GM12878 (cell line): Measurements from ENCODE around the gene LIMS1. TPM values are rescaled to one million over a fixed set of nuclear protein-coding genes. Genes with fewer than 3 reads are reported as not detected.

ENCODE experiments used
- ATAC-seq: fragments of 200-7000 bp; cut with Tn5 transposase; 3 replicates; pipeline ENCODE4 v1.9.1; 2020; ENCODE audit warnings: mild to moderate bottlenecking, moderate library complexity
- BruUV-seq: library from RNA; stranded (reverse); fragments of 400-500 nt; replicated peaks from 2 replicates; lab custom pipeline; 2021; lab: Mats Ljungman, UMichigan
- CTCF ChIA-PET: fragments of 300-600 bp; sonication (Branson Sonifier 250); formaldehyde crosslinking; extraction: SDS; loops from one replicate; lab custom pipeline; 2021; ENCODE audit warnings: inconsistent platforms; lab: Yijun Ruan, JAX
- POLR2A ChIA-PET: fragments of 350-600 bp; formaldehyde crosslinking; extraction: SDS; loops from one replicate; lab custom pipeline; 2021; ENCODE audit warnings: inconsistent platforms; lab: Charles Lee
- RAD21 ChIA-PET: fragments of 300-600 bp; sonication (Branson Sonifier 250); formaldehyde crosslinking; loops from one replicate; lab custom pipeline; 2023; ENCODE audit warnings: antibody characterized with exemption; ENCODE audit not compliant: unreplicated experiment; lab: Charles Lee
- SMC1A ChIA-PET: fragments of 300-600 bp; sonication (Branson Sonifier 250); formaldehyde crosslinking; loops from one replicate; lab custom pipeline; 2023; ENCODE audit not compliant: unreplicated experiment, uncharacterized antibody; lab: Charles Lee
- DNase-seq: peaks from one replicate; pipeline ENCODE4 v3.0.0-alpha.2; 2011; ENCODE audit warnings: low read depth, low spot score
- FAIRE-seq: peaks from 3 replicates; lab custom pipeline; 2011; peaks lifted over from hg19 to GRCh38; lab: Jason Lieb, UNC
- H2AFZ ChIP-seq: 2 replicates; pipeline ENCODE4 v1.6.0; 2011; ENCODE audit warnings: low read depth, low read length, control low read depth; ENCODE audit not compliant: control insufficient read depth
- H3K27ac ChIP-seq: 2 replicates; pipeline ENCODE4 v1.5.1; 2011; ENCODE audit warnings: control low read depth; ENCODE audit not compliant: control insufficient read depth, insufficient read depth
- H3K27me3 ChIP-seq, 2 experiments: replicated peaks in 1 of 2; 2 replicates each; pipeline versions ENCODE4 v1.6.0 to v1.6.1; 2011; ENCODE audit warnings: low read length in 1 of 2; ENCODE audit not compliant: control insufficient read depth in 2 of 2, insufficient read depth in 2 of 2
- H3K36me3 ChIP-seq, 2 experiments: 2 replicates each; pipeline ENCODE4 v1.5.1; 2011; ENCODE audit warnings: low read length in 1 of 2; ENCODE audit not compliant: control insufficient read depth in 2 of 2, insufficient read depth in 2 of 2
- H3K4me1 ChIP-seq: 2 replicates; pipeline ENCODE4 v1.6.1; 2011; ENCODE audit warnings: mild to moderate bottlenecking, low read length, moderate library complexity, mixed read lengths; ENCODE audit not compliant: control insufficient read depth, insufficient read depth
- H3K4me2 ChIP-seq: 2 replicates; pipeline ENCODE4 v1.6.0; 2011; ENCODE audit warnings: control low read depth; ENCODE audit not compliant: control insufficient read depth, insufficient read depth
- H3K4me3 ChIP-seq: fragments of 200-600 bp; sonication (generic); 2 replicates; pipeline ENCODE4 v1.5.1; 2016
- H3K79me2 ChIP-seq: 2 replicates; pipeline ENCODE4 v1.6.0; 2011; ENCODE audit warnings: low read length; ENCODE audit not compliant: control insufficient read depth, insufficient read depth
- H3K9ac ChIP-seq: 2 replicates; pipeline ENCODE4 v1.8.0; 2011; ENCODE audit warnings: low read length, control low read depth, mixed read lengths; ENCODE audit not compliant: control insufficient read depth, insufficient read depth
- H3K9me3 ChIP-seq: replicated peaks from 3 replicates; pipeline ENCODE4 v1.5.1; 2011; ENCODE audit warnings: mild to moderate bottlenecking, low read length; ENCODE audit not compliant: control insufficient read depth, insufficient read depth
- H4K20me1 ChIP-seq: 2 replicates; pipeline ENCODE4 v1.6.0; 2011; ENCODE audit not compliant: control insufficient read depth, insufficient read depth
- IKZF1 ChIP-seq: fragments of 450-650 bp; conservative IDR thresholded peaks from 2 replicates; pipeline ENCODE4 v1.6.1; 2017; ENCODE audit warnings: antibody characterized with exemption, mild to moderate bottlenecking
- SKIL ChIP-seq: fragments of 450-650 bp; IDR thresholded peaks from 2 replicates; pipeline ENCODE4 v1.6.1; 2017; ENCODE audit warnings: mild to moderate bottlenecking, low read depth, inconsistent platforms; ENCODE audit not compliant: poor library complexity, severe bottlenecking
- SMAD1 ChIP-seq: fragments of 450-650 bp; IDR thresholded peaks from 2 replicates; pipeline ENCODE4 v1.6.1; 2018; ENCODE audit warnings: mild to moderate bottlenecking, low read depth; ENCODE audit not compliant: partially characterized antibody
- WGBS: methylation state at CpG from one replicate; pipeline ENCODE4 v1.1.6; 2016; ENCODE audit warnings: low lambda C conversion rate; ENCODE audit not compliant: insufficient replicate concordance, insufficient coverage; ENCODE audit errors: missing lambda C conversion rate; 5-methylcytosine and 5-hydroxymethylcytosine counted together
- in situ Hi-C: fragments of 300-500 bp; cut with MboI; formaldehyde crosslinking; loops from 9 replicates; pipeline ENCODE4 v1.14.3; 2018; ENCODE audit warnings: mixed read lengths
- intact Hi-C: fragments of 100-400 bp; cut with micrococcal nuclease; formaldehyde crosslinking; loops from one replicate; pipeline ENCODE4 v1.14.2; 2022; ENCODE audit not compliant: unreplicated experiment
- polyA plus RNA-seq, 11 experiments: library from polyadenylated mRNA; depleted of rRNA in 4 of 11; unstranded in 6 of 11; stranded (reverse) in 5 of 11; fragments of >200 nt; fragmentation: Nextera tagmentation in 4 of 11; fragmentation: Illumina TruSeq in 1 of 11; extraction: Ambion mirVana in 4 of 11; extraction: Trizol in 1 of 11; gene quantifications; 1 replicate in 1 of 11; 2 replicates in 10 of 11; pipeline versions ENCODE4 v1.2.1 to v1.2.3, GENCODE V29; 2011 to 2016; ENCODE audit warnings: inconsistent platforms in 2 of 11, missing spikeins in 2 of 11, low read depth in 1 of 11
- total RNA-seq, 4 experiments: library from RNA; depleted of rRNA in 3 of 4; stranded (reverse); fragments of >200 nt in 3 of 4; fragmentation: Illumina TruSeq in 1 of 4; extraction: Trizol in 1 of 4; gene quantifications; 2 replicates each; pipeline versions ENCODE4 v1.2.1 to v1.2.3, GENCODE V29; 2013 to 2021

The LIMS1 gene
- total and polyA plus RNA-seq, 10 of the 15 experiments (the other 5 are each of a cell fraction or from before 2014, with no cell fraction given): 15.7 to 98.1 (median 43.9) TPM

GRCh38 chr2:108547606-108548005, 13.3 kb downstream of the LIMS1 start:
- ChIA-PET RAD21 (no interaction called here), POLR2A (interaction anchor here (0.7 kb wide), 1 partner anchor 328 kb away, joined by 3 read pairs; no protein-coding TSS in a partner anchor), CTCF (interaction anchor here (1.6 to 3.2 kb wide), 3 partner anchors 12 to 89 kb away, joined by 3 to 13 read pairs (median 9); no protein-coding TSS in a partner anchor), SMC1A (interaction anchor here (0.7 to 3.1 kb wide), 3 partner anchors 12 to 36 kb away, joined by 3 to 18 read pairs (median 4); no protein-coding TSS in a partner anchor)
- Histone ChIP-seq H3K9me3 (no peaks in the 10 kb centered on the region), H3K27me3 (no peaks in the 10 kb centered on the region), H3K36me3 (no peaks in the 10 kb centered on the region; a peak in 1 of 4 replicates), H4K20me1 (no peaks in the 10 kb centered on the region), H3K4me2 (no peak overlapping the region), H3K9ac (no peak overlapping the region), H3K4me3 (no peak overlapping the region), H3K27ac (no peak overlapping the region), H3K79me2 (peaks cover 4% of the 10 kb centered on the region), H2AFZ (no peak overlapping the region), H3K4me1 (no peaks in the 10 kb centered on the region)
- no TSS peak for BruUV-seq
- 84% methylated on average over 5 of the region's 5 CpGs for WGBS
- in situ Hi-C loops: no loop called here
- intact Hi-C loops: no loop called here
- DNase-seq (no peak), FAIRE-seq (no peak), ATAC-seq (no peak)
- TF ChIP-seq SKIL (no peak), SMAD1 (no peak), IKZF1 (no peak)
